GM10266 (cell line): ENCODE data around the gene ZBTB11.

Experiments used
- DNase-seq: peaks from one replicate; pipeline ENCODE4 v3.0.0; 2012; ENCODE audit errors: extremely low spot score
- TF ChIP-seq, protein P1 (sequence below): IDR thresholded peaks from 2 replicates; pipeline ENCODE4 v1.5.1; 2012; ENCODE audit warnings: mild to moderate bottlenecking, low read depth; ENCODE audit not compliant: control insufficient read depth, insufficient read depth; ENCODE audit errors: missing control alignments

ZBTB11 gene, protein sequence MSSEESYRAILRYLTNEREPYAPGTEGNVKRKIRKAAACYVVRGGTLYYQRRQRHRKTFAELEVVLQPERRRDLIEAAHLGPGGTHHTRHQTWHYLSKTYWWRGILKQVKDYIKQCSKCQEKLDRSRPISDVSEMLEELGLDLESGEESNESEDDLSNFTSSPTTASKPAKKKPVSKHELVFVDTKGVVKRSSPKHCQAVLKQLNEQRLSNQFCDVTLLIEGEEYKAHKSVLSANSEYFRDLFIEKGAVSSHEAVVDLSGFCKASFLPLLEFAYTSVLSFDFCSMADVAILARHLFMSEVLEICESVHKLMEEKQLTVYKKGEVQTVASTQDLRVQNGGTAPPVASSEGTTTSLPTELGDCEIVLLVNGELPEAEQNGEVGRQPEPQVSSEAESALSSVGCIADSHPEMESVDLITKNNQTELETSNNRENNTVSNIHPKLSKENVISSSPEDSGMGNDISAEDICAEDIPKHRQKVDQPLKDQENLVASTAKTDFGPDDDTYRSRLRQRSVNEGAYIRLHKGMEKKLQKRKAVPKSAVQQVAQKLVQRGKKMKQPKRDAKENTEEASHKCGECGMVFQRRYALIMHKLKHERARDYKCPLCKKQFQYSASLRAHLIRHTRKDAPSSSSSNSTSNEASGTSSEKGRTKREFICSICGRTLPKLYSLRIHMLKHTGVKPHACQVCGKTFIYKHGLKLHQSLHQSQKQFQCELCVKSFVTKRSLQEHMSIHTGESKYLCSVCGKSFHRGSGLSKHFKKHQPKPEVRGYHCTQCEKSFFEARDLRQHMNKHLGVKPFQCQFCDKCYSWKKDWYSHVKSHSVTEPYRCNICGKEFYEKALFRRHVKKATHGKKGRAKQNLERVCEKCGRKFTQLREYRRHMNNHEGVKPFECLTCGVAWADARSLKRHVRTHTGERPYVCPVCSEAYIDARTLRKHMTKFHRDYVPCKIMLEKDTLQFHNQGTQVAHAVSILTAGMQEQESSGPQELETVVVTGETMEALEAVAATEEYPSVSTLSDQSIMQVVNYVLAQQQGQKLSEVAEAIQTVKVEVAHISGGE

DNA sequence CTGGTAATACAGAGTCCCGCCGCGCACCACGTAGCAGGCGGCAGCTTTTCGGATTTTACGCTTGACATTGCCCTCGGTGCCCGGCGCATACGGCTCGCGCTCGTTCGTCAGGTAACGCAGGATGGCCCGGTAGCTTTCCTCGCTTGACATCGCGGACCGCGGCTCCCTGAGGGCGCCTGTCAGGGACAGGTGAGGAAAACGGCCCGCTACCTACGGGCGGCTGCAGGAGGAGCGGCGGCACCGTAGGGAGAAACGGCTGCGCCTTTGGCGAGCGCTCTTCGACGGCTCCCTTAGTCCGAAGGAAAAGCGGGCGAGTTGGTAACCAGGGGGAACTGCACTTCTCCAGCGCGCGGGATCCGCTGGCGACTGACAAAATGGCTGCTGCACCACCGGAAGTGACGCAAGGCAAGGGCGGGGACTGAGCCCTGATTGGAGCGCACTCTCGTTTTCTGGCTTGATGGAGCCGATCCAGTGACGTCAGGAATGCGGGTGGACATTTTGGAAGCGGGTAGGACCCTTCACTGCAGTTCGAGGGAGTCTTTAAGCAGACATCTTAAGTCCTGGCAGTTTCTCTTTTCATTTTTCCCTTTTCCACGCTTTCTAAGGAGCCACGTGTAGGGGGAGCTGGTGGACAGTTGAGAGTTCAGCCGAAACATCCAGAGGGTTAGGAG, at the start of gene ZBTB11:
Gene ZBTB11 (minus strand): TSS at position 368 of the 671 bp plus-strand sequence. CDS start 218 bp downstream, at position 150.
- peak; percentile 95 for DNase-seq
- TF ChIP-seq, protein P1, sequence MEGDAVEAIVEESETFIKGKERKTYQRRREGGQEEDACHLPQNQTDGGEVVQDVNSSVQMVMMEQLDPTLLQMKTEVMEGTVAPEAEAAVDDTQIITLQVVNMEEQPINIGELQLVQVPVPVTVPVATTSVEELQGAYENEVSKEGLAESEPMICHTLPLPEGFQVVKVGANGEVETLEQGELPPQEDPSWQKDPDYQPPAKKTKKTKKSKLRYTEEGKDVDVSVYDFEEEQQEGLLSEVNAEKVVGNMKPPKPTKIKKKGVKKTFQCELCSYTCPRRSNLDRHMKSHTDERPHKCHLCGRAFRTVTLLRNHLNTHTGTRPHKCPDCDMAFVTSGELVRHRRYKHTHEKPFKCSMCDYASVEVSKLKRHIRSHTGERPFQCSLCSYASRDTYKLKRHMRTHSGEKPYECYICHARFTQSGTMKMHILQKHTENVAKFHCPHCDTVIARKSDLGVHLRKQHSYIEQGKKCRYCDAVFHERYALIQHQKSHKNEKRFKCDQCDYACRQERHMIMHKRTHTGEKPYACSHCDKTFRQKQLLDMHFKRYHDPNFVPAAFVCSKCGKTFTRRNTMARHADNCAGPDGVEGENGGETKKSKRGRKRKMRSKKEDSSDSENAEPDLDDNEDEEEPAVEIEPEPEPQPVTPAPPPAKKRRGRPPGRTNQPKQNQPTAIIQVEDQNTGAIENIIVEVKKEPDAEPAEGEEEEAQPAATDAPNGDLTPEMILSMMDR: peak; percentile 48

DNA sequence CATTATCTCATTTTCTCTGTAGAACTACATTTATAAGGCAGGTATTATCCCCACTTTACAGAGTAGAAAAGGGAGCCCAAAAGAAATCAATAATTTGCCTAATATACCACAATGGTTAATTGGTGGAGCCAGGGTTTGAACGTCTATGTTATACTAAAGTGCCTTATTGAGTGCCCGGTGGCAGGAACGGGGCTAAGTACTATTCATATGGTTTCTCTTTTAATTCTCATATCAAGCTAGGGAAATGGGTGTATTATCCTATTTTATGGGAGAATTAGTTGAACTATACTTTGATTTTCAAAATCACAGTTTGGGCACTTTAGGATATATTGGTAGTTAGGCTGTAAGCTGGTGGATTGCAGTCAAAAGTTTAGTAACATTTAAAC, 49.0 kb upstream of the ZBTB11 start:
- DNase-seq: no peak
- TF ChIP-seq, protein P1: no peak

DNA sequence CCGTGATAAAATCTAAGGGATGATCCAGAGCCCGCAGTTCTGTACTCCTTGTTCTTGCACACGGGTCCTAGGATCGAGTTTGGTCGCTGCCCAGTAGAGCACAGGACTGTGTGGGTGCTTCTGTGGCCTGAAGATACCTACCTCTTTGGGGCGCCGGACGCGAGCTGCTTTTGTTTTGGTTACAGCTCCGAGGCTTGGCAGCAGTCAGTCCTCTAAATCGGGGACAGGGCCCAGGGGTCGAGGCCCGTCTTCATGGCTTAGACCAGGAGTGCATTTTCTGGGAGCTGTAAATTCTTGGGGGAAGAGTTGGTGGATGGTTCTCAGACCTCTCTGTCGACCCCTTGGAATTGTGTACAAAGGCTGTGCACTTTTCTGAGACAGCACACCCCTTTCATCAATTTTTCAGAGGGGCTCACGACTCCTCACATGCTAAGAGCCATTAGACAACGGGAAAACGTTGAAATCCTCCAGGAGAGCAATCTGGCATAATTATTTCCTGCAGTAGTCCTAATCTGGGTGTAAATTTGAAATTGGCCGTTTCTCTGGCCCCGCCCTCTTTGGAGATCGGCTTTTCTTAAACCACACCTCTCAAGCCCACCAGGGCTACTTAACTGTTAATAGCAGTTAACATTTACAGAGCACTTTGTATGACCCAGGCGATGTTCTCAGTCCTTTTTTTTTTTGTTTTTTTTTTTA, 48.4 kb upstream of the ZBTB11 start:
- TF ChIP-seq, protein P1: no peak
- no peak for DNase-seq

DNA sequence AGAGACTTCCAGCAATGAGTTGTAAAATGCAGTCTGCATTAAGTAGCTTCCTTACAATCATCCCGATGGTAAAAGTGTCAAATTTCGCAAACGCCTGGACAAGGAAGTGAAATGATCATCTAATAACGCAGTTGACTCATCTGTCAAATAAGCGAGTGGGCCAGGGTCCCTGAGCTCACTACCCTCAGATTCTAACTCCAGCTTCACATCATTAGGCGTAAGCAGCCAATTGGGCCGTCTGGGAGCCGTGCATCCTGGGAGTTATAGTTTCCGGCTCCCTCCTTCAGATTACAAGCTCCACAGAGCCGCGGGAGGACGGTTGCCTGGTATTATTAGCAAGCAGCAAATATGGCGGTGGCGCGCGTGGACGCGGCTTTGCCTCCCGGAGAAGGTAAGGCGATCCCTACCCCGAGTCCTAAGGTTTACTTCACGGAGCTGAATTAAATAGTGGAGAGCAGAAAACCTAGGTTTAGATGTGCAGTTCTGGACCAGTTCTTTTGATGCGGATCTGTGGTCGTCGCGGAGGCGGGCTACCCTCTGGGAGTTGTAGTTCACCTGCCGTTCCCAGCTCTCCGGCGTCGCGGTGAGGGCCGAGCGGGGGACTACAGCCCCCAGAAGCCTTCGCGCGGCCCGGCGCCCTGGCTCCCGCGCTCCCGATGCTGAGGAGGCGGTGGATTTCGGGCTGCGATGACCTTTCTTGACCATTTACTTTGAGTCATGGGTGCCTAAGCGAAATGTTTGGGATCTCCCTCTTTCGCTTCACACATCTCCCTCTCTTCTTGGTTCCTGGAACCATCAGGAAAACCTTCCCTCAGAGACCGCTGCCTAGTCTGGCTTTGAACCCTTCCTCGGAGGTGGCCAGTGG, 47.6 kb upstream of the ZBTB11 start, which contains the start of gene CEP97:
Gene CEP97 (plus strand): TSS at position 286 of the 865 bp plus-strand sequence. CDS start 63 bp downstream, at position 349.
- DNase-seq: peak; percentile 75
- TF ChIP-seq, protein P1: no peak

DNA sequence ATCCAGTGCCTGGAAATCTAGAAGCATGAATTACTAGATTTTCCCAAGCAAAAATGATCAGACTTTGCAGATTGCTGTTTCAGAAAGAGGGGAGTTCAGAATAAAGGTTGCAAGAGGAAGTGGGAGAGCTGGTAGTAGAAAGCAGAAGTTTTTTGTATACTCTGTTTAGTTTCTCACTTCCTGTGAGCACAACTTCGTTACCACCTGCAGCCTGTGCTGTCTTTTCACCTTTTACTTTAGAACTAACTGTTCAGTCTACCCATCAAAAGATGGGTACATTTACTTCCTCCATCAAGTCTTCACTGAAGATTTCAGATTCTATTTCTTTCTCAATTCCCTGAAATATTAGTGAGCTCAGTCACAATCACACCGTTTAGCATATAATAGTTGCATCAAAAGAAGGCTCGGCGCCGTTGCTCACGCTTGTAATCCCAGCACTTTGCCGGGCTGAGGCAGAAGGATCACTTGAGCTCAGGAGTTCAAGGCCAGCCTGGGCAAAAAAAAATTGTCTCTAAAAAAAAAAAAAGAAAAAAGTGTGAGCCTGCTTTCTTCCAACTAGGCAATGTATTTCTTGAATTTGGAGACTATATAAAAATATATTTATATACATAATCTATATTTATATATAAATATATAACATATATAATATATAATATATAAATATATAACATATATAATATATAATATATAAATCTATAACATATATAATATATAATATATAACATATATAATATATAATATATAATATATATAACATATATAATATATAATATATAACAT, 45.7 kb upstream of the ZBTB11 start:
- TF ChIP-seq, protein P1: no peak
- DNase-seq: peak; percentile 67
